RWPE1 (cell line): ENCODE results near the gene TSG101.

Source experiments
- CTCF ChIA-PET: fragments of 350-600 bp; sonication (Branson Sonifier 250); formaldehyde crosslinking; extraction: SDS; loops from one replicate; lab custom pipeline; 2021; lab: Yijun Ruan, JAX
- POLR2A ChIA-PET: fragments of 400-600 bp; formaldehyde crosslinking; extraction: SDS; loops from one replicate; lab custom pipeline; 2020; ENCODE audit warnings: antibody characterized with exemption; ENCODE audit not compliant: low non-redundant PET; lab: Yijun Ruan, JAX
- DNase-seq: peaks from one replicate; pipeline ENCODE4 v3.0.0; 2012; ENCODE audit warnings: low spot score
- H3K27ac ChIP-seq: fragments of 450-650 bp; 2 replicates; pipeline ENCODE4 v1.5.1; 2017
- TF ChIP-seq, protein P1 (sequence below): fragments of 450-650 bp; conservative IDR thresholded peaks from 2 replicates; pipeline ENCODE4 v1.5.1; 2017; ENCODE audit warnings: low read depth, mild to moderate bottlenecking

Gene TSG101

DNA sequence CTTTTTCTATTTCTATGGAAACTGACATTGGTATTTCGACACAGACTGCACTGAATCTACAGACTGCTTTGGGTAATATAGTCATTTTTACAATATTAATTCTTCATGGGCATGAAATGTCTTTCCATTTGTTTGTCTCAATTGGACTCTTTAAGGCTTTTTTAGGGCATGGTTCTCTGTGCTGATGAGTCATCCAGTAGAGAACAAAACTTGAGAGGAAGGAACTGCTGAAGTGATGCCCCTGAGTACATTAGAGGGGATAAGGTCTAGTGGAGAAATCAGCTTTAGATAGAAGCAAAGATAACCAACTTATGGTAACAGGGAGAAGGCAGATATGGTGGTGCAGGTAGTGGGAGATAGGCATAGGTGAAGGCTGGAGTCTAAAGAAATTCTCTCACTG, 25.1 kb downstream of the TSG101 start:
- no peak overlapping the region for H3K27ac ChIP-seq
- ChIA-PET POLR2A (no interaction called here), CTCF (no interaction called here)
- DNase-seq: no peak
- TF ChIP-seq, protein P1, sequence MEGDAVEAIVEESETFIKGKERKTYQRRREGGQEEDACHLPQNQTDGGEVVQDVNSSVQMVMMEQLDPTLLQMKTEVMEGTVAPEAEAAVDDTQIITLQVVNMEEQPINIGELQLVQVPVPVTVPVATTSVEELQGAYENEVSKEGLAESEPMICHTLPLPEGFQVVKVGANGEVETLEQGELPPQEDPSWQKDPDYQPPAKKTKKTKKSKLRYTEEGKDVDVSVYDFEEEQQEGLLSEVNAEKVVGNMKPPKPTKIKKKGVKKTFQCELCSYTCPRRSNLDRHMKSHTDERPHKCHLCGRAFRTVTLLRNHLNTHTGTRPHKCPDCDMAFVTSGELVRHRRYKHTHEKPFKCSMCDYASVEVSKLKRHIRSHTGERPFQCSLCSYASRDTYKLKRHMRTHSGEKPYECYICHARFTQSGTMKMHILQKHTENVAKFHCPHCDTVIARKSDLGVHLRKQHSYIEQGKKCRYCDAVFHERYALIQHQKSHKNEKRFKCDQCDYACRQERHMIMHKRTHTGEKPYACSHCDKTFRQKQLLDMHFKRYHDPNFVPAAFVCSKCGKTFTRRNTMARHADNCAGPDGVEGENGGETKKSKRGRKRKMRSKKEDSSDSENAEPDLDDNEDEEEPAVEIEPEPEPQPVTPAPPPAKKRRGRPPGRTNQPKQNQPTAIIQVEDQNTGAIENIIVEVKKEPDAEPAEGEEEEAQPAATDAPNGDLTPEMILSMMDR: no peak

GRCh38 chr11:18498039-18498438, 28.7 kb downstream of the TSG101 start:
- POLR2A ChIA-PET: no interaction called here
- no peak for DNase-seq
- CTCF ChIA-PET: no interaction called here
- TF ChIP-seq, protein P1: no peak
- H3K27ac ChIP-seq: no peak overlapping the region

GRCh38 chr11:18495703-18496102, 31.0 kb downstream of the TSG101 start:
- ChIA-PET POLR2A (no interaction called here), CTCF (no interaction called here)
- no peak for DNase-seq
- TF ChIP-seq, protein P1: no peak
- H3K27ac ChIP-seq: no peak overlapping the region

GRCh38 chr11:18495271-18495670, 31.5 kb downstream of the TSG101 start:
- POLR2A ChIA-PET: no interaction called here
- CTCF ChIA-PET: no interaction called here
- no peak overlapping the region for H3K27ac ChIP-seq
- no peak for DNase-seq
- TF ChIP-seq, protein P1: no peak

DNA sequence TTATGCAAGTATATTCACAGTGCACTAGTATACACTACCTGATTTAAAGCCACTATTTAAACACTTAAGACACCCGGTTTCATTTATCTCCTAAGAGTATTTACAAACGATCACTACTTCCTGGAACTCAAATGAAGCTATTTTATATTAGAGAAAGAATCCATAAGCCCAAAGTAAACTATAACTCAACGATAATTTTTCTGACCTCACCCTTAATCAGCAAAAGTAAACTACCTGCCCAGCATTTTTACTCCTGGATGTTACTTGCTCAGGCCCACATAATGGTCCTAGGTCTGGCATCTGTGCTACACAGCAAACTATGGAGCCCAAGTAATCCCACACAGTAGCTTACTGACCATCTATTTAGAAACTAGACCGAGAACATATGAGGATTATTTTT, 33.4 kb downstream of the TSG101 start:
- CTCF ChIA-PET: no interaction called here
- TF ChIP-seq, protein P1: no peak
- POLR2A ChIA-PET: no interaction called here
- no peak for DNase-seq
- H3K27ac ChIP-seq: no peak overlapping the region

DNA sequence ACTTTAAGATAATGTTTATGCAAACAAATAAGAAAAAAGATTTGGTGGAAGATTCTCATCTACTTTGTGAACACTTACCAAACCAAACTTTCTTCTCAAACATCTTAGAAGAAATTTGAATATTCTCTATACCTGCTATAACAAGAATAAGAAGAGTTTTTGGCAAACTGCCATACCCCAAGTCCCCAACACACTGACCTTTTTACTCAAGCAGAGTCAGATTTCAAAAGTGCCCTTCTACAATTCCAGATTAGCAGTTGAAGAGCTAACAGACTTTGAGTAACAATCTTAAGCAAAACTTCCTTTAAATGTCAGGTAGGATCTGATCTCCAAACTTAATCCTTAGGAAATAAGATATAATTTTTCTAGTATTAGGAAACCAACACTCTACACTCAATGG, 33.9 kb downstream of the TSG101 start:
- TF ChIP-seq, protein P1: no peak
- no peak overlapping the region for H3K27ac ChIP-seq
- CTCF ChIA-PET: no interaction called here
- POLR2A ChIA-PET: no interaction called here
- no peak for DNase-seq

GRCh38 chr11:18491924-18492323, 34.8 kb downstream of the TSG101 start:
- no peak overlapping the region for H3K27ac ChIP-seq
- CTCF ChIA-PET: no interaction called here
- POLR2A ChIA-PET: no interaction called here
- DNase-seq: no peak
- TF ChIP-seq, protein P1: no peak
